GM12872 (cell line): ENCODE measurements around the gene ASB9.

Experiments used
- TF ChIP-seq, protein P1 (sequence below): IDR thresholded peaks from 3 replicates; pipeline ENCODE4 v1.5.1; 2011; ENCODE audit warnings: low read depth, mild to moderate bottlenecking, low read length, moderate library complexity; ENCODE audit not compliant: insufficient read depth

Gene ASB9

GRCh38 chrX:15216280-15216679, 53.6 kb downstream of the ASB9 start:
- TF ChIP-seq, protein P1, sequence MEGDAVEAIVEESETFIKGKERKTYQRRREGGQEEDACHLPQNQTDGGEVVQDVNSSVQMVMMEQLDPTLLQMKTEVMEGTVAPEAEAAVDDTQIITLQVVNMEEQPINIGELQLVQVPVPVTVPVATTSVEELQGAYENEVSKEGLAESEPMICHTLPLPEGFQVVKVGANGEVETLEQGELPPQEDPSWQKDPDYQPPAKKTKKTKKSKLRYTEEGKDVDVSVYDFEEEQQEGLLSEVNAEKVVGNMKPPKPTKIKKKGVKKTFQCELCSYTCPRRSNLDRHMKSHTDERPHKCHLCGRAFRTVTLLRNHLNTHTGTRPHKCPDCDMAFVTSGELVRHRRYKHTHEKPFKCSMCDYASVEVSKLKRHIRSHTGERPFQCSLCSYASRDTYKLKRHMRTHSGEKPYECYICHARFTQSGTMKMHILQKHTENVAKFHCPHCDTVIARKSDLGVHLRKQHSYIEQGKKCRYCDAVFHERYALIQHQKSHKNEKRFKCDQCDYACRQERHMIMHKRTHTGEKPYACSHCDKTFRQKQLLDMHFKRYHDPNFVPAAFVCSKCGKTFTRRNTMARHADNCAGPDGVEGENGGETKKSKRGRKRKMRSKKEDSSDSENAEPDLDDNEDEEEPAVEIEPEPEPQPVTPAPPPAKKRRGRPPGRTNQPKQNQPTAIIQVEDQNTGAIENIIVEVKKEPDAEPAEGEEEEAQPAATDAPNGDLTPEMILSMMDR = no peak

GRCh38 chrX:15215366-15215765, 54.5 kb downstream of the ASB9 start:
- TF ChIP-seq, protein P1 = no peak

DNA sequence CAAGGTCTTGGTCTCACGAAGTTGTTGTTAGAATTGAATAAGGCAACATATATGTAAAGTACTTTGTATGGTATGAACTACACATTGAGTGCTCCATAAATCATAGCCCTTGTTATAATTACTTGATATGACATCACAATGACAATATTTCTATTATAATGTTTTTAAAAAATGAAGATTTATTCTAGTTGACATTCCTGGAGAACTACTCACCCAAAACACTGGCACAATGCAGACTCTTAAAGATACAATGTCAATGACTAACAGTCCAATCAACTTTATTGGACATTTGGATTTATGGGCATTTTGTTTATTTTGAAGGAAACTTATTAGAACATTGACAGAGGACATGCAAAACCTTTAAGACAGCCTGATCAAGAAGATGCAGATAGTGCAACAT, 55.3 kb downstream of the ASB9 start:
- TF ChIP-seq, protein P1 = no peak

DNA sequence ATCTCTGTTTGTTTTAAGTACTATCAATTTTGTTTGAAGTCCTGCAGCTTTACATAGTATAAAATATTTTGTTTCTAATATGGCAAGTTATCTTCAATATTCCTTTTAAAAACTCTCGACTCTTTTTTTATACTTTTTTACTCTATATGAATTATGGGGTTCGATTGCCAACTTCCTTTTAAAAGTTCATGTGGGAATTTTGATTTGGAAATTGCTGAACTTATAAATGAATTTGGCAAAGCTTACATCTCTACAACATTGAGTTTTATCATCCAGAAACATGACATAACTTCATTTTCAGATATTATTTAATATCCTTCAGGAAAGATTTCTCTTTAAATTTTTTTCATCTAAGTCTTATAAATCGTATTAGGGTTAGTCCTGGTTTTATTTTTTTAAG, 60.8 kb downstream of the ASB9 start:
- TF ChIP-seq, protein P1 = no peak

- TF ChIP-seq, protein P1 = no peak
Observed at GRCh38 chrX:15207994-15208393, 61.9 kb downstream of the ASB9 start.

DNA sequence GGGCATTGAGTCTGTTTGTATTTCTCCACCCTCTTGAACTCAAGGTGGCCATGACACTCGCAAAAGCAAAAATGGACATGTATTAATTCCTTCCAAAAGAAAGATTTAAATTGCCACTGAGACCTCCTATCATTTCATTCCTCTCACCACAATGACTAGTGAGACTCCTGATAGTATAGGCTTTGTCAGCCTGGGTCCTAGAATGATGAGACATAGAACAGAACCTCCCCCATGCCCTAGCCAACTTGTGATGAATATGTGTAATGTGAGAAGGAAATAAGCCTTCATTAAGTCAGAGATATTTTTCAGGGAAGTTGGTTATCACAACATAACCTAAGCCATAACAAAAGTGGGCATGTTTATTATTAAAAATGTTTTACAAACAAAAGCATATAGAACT, 62.5 kb downstream of the ASB9 start:
- TF ChIP-seq, protein P1 = no peak

- TF ChIP-seq, protein P1 = no peak
Observed at GRCh38 chrX:15206306-15206705, 63.6 kb downstream of the ASB9 start.
